ENCODE measurements around the gene SHD. TPM values are rescaled to one million over a fixed set of nuclear protein-coding genes. Genes with fewer than 3 reads are reported as not detected.

Gene SHD
- total RNA-seq (2022; extraction: Qiagen RNA extraction; ENCODE audit: low read depth): not detected in 5 replicates

DNA sequence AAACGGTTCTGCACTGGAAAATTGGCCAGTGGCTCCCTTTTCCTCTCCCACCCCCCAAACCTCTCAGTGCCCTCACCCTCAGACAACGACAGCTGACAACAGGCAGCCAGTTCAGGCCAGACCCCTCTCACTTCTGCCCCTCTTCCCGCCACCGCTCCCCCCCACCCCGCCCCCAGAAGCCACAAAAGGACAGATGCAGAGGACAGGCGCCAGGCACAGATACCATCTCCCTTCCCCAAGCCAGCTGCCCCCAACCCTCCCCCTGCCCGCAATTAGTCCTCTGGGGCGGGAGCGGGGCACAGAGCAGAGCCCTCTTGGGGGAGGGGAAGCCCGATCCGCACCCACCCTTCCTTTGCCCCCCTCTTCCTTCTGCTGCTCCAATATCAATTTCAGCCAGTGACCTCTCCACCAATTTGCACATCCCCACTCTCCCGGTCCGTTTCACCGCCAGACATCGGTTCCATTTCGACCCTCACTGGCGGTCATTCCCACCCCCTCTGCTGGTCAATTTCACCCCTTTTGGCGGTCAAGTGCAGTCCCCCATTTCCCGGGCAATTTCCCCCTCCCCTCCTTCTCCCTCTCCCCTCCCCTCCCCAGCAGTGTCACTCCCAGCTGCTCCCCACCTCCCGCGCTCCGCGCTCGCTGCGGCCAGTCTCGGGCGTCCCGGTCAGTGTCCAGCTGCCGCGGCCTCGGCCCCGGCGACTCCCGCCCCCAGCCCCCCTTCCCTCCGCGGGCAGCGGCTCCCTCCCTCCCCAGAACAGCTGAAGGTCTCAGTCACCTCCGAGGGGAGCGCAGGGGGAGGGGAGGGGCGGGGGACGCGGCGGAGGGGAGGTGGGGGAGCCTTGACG lies at the start of gene SHD:
Gene SHD, plus strand, starts transcription at position 848 of the 848 bp plus-strand sequence. CDS start 798 bp downstream, outside the sequence.

DNA sequence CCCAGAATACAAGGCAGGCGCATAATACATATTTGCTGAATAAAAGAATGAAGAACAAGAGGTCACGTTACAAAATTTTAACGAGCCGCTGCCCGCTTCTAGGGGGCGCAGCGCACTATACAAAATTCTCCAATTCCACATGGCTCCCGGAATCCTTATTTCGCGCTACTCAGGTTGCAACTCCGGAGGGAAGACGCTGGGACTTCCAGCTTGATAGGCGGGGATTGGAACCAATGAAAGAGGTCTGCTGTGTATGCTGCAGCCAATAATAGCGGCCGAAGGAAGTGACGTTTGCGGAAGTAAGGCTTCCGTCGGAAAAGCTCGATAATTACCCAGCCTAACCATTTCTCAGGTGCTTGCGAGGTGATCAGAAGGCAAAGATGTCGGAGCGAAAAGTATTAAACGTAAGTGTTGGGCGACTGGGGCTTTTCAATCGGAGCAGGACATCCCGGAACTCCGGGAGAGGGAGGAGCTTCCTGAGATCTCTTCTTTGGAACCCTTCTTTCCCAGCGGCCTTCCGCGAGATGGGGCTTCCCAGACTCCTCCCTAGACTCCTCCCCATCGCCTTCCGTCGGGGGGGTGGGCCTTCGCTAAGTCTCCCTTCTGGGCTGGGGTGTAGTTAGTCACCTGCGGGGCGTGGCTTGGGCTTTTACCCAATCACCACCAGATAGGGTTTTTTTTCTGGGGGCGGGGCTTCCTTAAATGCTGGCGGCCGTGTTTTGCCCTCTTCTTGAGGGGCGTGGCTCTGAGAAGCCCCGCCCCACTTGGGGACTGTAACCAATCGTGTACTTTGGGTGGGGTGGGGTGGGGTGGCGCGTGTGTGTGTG lies 32.1 kb upstream of the SHD start, which contains the start of gene YJU2:
Gene YJU2, plus strand, starts transcription at position 314 of the 827 bp plus-strand sequence. Its CDS starts 67 bp downstream, at position 381.

GRCh38 chr19:4302243-4302640 lies 23.2 kb downstream of the SHD start, which contains the start of gene TMIGD2:
TSS of gene TMIGD2 (minus strand) at chr19:4302389. CDS start at chr19:4302385, 4 bp downstream.

DNA sequence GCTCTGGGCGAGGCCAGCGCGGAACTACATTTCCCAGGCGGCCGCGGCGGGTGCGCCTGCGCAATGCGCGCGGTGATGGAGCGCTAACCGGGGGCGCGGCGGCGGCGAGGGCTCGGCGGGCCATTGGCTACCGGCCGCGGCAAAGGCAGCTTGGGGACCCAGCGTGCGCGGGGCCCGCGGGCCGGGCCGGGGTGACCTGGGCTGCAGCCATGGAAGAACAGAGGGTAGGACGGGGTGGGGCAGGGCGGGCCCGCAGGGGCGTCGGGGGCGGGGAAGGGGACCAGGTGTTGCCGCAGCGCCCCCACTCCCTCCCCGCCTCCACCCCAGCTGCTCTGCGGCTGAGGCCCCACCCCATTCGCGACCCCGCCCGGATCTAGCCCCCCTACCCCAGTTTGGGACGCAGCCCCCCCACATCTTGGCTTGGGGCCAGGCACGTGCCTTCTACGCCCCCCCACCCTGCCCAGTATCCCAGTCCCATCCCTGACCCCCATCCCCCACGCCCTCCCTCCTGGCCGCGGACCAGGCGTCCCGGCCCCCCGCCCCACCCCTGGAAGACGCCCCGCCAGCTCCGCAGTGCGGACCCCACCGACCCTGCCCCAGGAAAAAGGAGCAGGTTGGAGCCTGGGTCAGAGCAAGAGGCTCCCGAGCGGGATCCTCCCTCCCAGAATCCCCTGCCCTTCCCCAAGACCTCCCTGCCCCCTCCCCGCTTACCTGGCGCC lies 25.6 kb downstream of the SHD start, which contains the start of gene FSD1:
Gene FSD1, plus strand, starts transcription at position 61 of the 719 bp plus-strand sequence. Its CDS starts 149 bp downstream, at position 210.

DNA sequence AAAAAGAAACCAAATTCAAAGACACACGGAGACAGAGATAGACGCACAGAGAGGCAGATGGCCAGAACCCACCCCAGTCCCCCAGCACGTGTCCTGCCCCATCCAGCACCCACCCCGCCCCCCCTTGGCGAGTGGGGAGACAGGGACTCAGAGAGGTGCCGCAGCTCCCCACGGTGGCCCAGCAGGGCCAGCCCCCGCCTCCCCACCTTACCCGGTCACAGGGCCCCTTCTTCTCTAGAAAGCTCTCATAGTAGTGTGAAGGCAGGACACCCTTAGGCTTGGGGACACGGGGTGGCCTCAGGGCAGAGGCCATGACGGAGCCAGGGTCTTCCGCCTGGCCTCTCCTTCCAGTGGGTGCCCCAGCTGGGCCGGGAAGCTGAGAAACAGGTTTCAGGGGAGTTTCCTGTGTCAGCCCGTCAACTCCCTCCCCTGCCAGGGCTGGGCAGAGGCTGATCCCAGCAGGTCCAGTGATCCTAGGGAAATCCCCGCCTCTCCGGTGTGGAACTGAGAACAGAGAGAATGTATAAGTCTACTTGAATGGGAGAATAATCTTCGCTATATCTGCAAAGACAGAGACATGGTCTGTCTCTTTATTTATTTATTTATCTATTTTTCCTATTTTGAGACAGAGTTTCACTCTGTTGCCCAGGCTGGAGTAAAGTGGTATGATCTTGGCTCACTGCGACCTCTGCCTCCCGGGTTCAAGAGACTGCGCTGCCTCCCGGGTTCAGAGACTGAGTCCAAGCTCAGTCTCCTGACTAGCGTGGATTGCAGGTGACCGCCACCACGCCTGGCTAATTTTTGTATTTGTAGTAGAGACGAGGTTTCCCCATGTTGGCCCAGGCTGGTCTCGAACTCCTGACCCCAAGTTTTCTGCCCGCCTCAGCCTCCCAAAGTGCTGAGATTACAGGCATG lies 59.6 kb downstream of the SHD start, which contains the start of gene STAP2:
Gene STAP2, minus strand, starts transcription at position 387 of the 915 bp plus-strand sequence. Its CDS starts 74 bp downstream, at position 313.

Other genes starting within 250 kb of the SHD start
- 12.7 to 28.0 TPM (median 21.6 TPM) in 5 replicates for gene ZBTB7A, start 212.4 kb upstream of the SHD start, total RNA-seq (2022; extraction: Qiagen RNA extraction; ENCODE audit: low read depth)
- gene MAP2K2, start 155.1 kb upstream of the SHD start, total RNA-seq (2022; extraction: Qiagen RNA extraction; ENCODE audit: low read depth): 118 to 176 TPM (median 167 TPM) in 5 replicates
- gene CREB3L3, start 125.6 kb upstream of the SHD start, total RNA-seq (2022; extraction: Qiagen RNA extraction; ENCODE audit: low read depth): 0.08 to 0.39 TPM (median 0.11 TPM) in 4 of 5 replicates, not detected in the other
- 17.4 to 39.4 TPM (median 36.8 TPM) in 5 replicates for gene SIRT6, start 96.7 kb upstream of the SHD start, total RNA-seq (2022; extraction: Qiagen RNA extraction; ENCODE audit: low read depth)
- gene ANKRD24, start 96.6 kb upstream of the SHD start, total RNA-seq (2022; extraction: Qiagen RNA extraction; ENCODE audit: low read depth): 0.16 to 0.34 TPM (median 0.31 TPM) in 5 replicates
- gene EBI3, start 49.7 kb upstream of the SHD start, total RNA-seq (2022; extraction: Qiagen RNA extraction; ENCODE audit: low read depth): 1.5 to 4.8 TPM (median 3.0 TPM) in 5 replicates
- 17.1 to 23.9 TPM (median 21.5 TPM) in 5 replicates for gene YJU2, start 32.2 kb upstream of the SHD start, total RNA-seq (2022; extraction: Qiagen RNA extraction; ENCODE audit: low read depth)
- not detected in 5 replicates for gene TMIGD2, start 23.1 kb downstream of the SHD start, total RNA-seq (2022; extraction: Qiagen RNA extraction; ENCODE audit: low read depth)
- 6.0 to 10.8 TPM (median 8.6 TPM) in 5 replicates for gene FSD1, start 25.3 kb downstream of the SHD start, total RNA-seq (2022; extraction: Qiagen RNA extraction; ENCODE audit: low read depth)
- gene STAP2, start 59.6 kb downstream of the SHD start, total RNA-seq (2022; extraction: Qiagen RNA extraction; ENCODE audit: low read depth): 0.12 to 0.47 TPM in 2 of 5 replicates, not detected in the others
- gene MPND, start 64.3 kb downstream of the SHD start, total RNA-seq (2022; extraction: Qiagen RNA extraction; ENCODE audit: low read depth): 7.0 to 13.3 TPM (median 10.1 TPM) in 5 replicates
- 36.6 to 63.4 TPM (median 61.9 TPM) in 5 replicates for gene SH3GL1, start 121.3 kb downstream of the SHD start, total RNA-seq (2022; extraction: Qiagen RNA extraction; ENCODE audit: low read depth)
- 19.7 to 27.3 TPM (median 24.6 TPM) in 5 replicates for gene CHAF1A, start 123.4 kb downstream of the SHD start, total RNA-seq (2022; extraction: Qiagen RNA extraction; ENCODE audit: low read depth)
- 30.7 to 66.9 TPM (median 55.5 TPM) in 5 replicates for gene UBXN6, start 178.5 kb downstream of the SHD start, total RNA-seq (2022; extraction: Qiagen RNA extraction; ENCODE audit: low read depth)
- gene HDGFL2, start 193.0 kb downstream of the SHD start, total RNA-seq (2022; extraction: Qiagen RNA extraction; ENCODE audit: low read depth): 19.3 to 33.2 TPM (median 30.4 TPM) in 5 replicates
- gene PLIN4, start 239.2 kb downstream of the SHD start, total RNA-seq (2022; extraction: Qiagen RNA extraction; ENCODE audit: low read depth): 0.19 to 0.28 TPM (median 0.23 TPM) in 5 replicates

Data from A549 treated with ZK216348 at 1 μM for 4 hours (cell line).